SU-DHL-6 (cell line): Measurements from ENCODE around the gene NRN1.
A peak's percentile ranks its signal among the peaks of the same experiment; 100 is the strongest.

Experiments
- H2AFZ ChIP-seq: fragments of 200-600 bp; sonication (generic); 2 replicates; pipeline ENCODE4 v1.6.1; 2014; ENCODE audit warnings: low read depth, mild to moderate bottlenecking, moderate library complexity, mixed read lengths, antibody characterized with exemption, low read length; ENCODE audit not compliant: severe bottlenecking
- H3F3A ChIP-seq: fragments of 200-600 bp; shearing (Covaris generic); 2 replicates; pipeline ENCODE4 v1.6.0; 2016; ENCODE audit warnings: antibody characterized with exemption, mild to moderate bottlenecking; ENCODE audit not compliant: insufficient read depth
- H3K27ac ChIP-seq: fragments of 200-600 bp; sonication (generic); 2 replicates; pipeline ENCODE4 v1.5.1; 2016; ENCODE audit warnings: low read depth, mild to moderate bottlenecking, low read length, moderate library complexity, mixed read lengths
- H3K27me3 ChIP-seq: fragments of 200-600 bp; sonication (generic), shearing (Covaris generic); 2 replicates; pipeline ENCODE4 v1.6.0; 2014; ENCODE audit warnings: mild to moderate bottlenecking, low read length
- H3K36me3 ChIP-seq: fragments of 200-600 bp; sonication (generic); 2 replicates; pipeline ENCODE4 v1.6.1; 2014; ENCODE audit warnings: mild to moderate bottlenecking, low read length, mixed read lengths
- H3K4me2 ChIP-seq: fragments of 300-600, 200-600 bp; shearing (Covaris generic), sonication (generic); 2 replicates; pipeline ENCODE4 v1.6.0; 2014; ENCODE audit warnings: low read length, low read depth, mild to moderate bottlenecking; ENCODE audit not compliant: poor library complexity, severe bottlenecking
- H3K4me3 ChIP-seq: fragments of 200-600 bp; sonication (generic); 2 replicates; pipeline ENCODE4 v1.5.1; 2014; ENCODE audit warnings: antibody characterized with exemption, low read length, mild to moderate bottlenecking, mixed read lengths; ENCODE audit not compliant: insufficient read depth, poor library complexity, severe bottlenecking
- H3K79me2 ChIP-seq: fragments of 200-600 bp; sonication (generic); 2 replicates; pipeline ENCODE4 v1.6.1; 2014; ENCODE audit warnings: mild to moderate bottlenecking, low read length, moderate library complexity; ENCODE audit not compliant: insufficient read depth
- H3K9ac ChIP-seq: fragments of 200-600 bp; sonication (generic); 2 replicates; pipeline ENCODE4 v1.7.0; 2014; ENCODE audit warnings: mild to moderate bottlenecking, low read length
- H3K9me2 ChIP-seq: fragments of 200-600 bp; sonication (generic); replicated peaks from 2 replicates; pipeline ENCODE4 v1.6.1; 2014; ENCODE audit warnings: low read length; ENCODE audit not compliant: insufficient read depth
- H3K9me3 ChIP-seq: fragments of 200-600 bp; sonication (generic); 2 replicates; pipeline ENCODE4 v1.6.1; 2014; ENCODE audit warnings: low read length, mixed read lengths; ENCODE audit not compliant: insufficient read depth
- H4K20me1 ChIP-seq: fragments of 200-600 bp; sonication (generic); 2 replicates; pipeline ENCODE4 v1.6.1; 2014; ENCODE audit warnings: low read depth, mild to moderate bottlenecking, antibody characterized with exemption, low read length, moderate library complexity, mixed read lengths
- EZH2phosphoT487 ChIP-seq: fragments of 200-600 bp; sonication (generic), shearing (Covaris generic); conservative IDR thresholded peaks from 2 replicates; pipeline ENCODE4 v1.6.1; 2018; ENCODE audit warnings: mild to moderate bottlenecking, antibody characterized with exemption, low read length, moderate library complexity, mixed read lengths
- TF ChIP-seq, protein P1 (sequence below): fragments of 200-600 bp; sonication (generic); IDR thresholded peaks from one replicate; pipeline ENCODE4 v1.5.1; 2017; ENCODE audit warnings: antibody characterized with exemption, mild to moderate bottlenecking, low read length, moderate library complexity; ENCODE audit not compliant: insufficient read depth, poor library complexity, severe bottlenecking

The NRN1 gene

DNA sequence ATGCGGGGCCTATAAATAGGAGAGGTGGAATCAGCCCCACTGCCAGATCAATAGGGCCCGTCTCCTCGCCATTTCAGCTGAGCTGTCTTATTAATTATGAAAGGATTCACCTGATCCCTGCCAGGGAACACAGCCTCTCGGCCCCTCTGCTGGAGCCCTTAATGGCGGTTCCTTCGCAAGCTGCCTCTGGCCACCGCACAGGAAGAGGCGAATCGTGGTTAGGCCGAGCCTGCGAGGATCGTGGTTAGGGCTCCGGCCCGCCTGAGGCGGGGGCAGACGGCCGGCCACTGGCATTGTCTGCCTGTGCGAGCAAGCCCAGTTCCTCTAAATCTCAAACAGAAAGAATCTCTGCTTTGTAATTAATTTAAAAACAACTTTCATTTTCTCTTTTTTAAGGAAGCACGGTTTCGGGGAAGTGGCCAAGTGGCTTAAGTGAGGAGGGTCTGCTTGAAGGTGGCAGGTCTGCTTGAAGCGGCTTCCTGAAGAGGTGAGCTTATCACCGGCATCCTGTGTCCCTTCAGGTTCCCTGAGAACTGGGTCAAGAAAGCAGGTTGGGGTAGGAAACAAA lies 9.2 kb downstream of the NRN1 start:
- H3K27ac ChIP-seq, result no peak overlapping the region
- TF ChIP-seq, protein P1, sequence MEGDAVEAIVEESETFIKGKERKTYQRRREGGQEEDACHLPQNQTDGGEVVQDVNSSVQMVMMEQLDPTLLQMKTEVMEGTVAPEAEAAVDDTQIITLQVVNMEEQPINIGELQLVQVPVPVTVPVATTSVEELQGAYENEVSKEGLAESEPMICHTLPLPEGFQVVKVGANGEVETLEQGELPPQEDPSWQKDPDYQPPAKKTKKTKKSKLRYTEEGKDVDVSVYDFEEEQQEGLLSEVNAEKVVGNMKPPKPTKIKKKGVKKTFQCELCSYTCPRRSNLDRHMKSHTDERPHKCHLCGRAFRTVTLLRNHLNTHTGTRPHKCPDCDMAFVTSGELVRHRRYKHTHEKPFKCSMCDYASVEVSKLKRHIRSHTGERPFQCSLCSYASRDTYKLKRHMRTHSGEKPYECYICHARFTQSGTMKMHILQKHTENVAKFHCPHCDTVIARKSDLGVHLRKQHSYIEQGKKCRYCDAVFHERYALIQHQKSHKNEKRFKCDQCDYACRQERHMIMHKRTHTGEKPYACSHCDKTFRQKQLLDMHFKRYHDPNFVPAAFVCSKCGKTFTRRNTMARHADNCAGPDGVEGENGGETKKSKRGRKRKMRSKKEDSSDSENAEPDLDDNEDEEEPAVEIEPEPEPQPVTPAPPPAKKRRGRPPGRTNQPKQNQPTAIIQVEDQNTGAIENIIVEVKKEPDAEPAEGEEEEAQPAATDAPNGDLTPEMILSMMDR, result no peak
- TF ChIP-seq EZH2phosphoT487, result no peak
- no peaks in the 10 kb centered on the region for H3K79me2 ChIP-seq
- peak overlapping the region; percentile 9 for H3K4me2 ChIP-seq
- no peaks in the 10 kb centered on the region for H3K36me3 ChIP-seq
- H3K4me3 ChIP-seq, result no peak overlapping the region
- H4K20me1 ChIP-seq, result no peaks in the 10 kb centered on the region
- H3F3A ChIP-seq, result no peaks in the 10 kb centered on the region
- H3K27me3 ChIP-seq, result no peaks in the 10 kb centered on the region
- no peak overlapping the region for H3K9ac ChIP-seq
- H3K9me3 ChIP-seq, result no peaks in the 10 kb centered on the region
- no peak overlapping the region for H2AFZ ChIP-seq
- H3K9me2 ChIP-seq, result no peaks in the 10 kb centered on the region

DNA sequence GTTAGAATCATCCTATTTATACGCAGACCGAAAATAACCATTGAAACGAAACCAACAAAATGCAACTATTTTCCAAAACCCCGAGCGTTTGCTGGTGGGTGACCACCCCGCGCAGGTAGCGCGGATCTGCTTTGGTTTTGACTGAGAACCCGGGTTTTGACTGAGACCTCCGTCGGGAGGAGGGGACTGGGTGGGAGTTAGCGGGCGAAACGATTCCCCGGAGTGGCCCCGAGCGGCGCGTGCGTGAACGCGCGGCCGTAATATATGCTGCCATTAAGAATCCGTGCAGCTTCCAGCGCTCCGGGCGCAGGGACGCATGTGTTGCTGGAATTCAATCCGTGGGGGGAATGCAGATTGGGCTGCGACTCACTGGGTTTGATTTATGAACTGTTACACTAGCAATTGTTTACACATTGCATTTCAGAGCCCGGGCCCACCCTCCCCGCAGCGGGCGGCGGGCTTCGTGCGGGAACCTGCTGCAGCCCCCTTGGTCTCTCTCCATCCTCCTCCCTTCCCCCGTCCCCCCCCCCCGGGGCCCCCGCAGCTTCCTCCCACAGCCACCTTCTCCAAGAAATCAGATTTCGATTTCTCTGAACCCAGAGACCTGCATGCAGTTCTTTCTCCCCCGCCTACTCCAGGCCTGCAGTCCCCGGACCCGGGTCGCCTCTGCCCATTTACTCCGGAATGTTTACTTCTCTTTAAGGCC lies 9.9 kb downstream of the NRN1 start:
- Histone ChIP-seq H3K27me3 (no peaks in the 10 kb centered on the region), H2AFZ (no peak overlapping the region), H4K20me1 (no peaks in the 10 kb centered on the region), H3K4me2 (peak overlapping the region; percentile 9), H3K36me3 (no peaks in the 10 kb centered on the region), H3K4me3 (no peak overlapping the region), H3K27ac (no peak overlapping the region), H3K9ac (no peak overlapping the region), H3K79me2 (no peaks in the 10 kb centered on the region), H3K9me2 (no peaks in the 10 kb centered on the region), H3F3A (no peaks in the 10 kb centered on the region), H3K9me3 (no peaks in the 10 kb centered on the region)
- no peak for TF ChIP-seq EZH2phosphoT487
- TF ChIP-seq, protein P1, result no peak

DNA sequence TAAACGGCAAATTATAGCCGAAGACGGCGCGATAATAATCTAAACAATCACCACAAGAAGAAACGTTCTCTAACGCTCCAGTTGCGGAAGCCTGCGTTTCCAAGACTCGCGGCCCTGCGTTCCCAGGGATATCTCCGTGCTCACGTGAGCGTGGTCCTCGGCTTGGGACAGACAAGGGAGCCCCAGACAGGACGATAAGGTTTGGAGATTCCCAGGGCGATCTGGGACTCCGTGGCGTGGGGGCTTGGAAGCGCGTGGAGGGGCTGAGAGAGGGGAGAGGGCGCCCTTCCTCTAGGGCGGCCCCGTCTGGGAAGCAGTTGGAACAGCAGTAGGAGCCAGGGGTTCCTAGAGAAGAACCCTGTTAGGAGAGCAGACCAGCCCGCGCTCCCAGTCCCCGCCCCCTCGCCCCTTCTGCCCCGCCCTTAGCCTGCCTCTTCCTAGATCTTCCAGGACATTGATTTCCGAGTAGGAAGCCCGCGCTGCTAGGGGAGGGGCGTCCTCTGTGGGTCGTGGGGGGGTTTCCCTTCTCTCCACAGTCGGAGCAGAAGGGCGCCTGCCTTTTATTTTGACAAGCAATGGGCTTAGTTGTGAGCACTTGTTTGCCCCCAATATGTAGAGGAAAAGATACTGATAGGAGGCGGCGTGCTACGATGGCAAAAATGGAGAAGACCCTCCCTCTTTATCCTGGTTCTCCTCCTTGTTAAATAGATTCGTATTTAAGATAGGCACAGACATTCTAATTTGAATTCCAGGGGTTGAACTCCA lies 10.6 kb downstream of the NRN1 start:
- Histone ChIP-seq H4K20me1 (no peaks in the 10 kb centered on the region), H3K27ac (no peak overlapping the region), H3K9me3 (no peaks in the 10 kb centered on the region), H3K79me2 (no peaks in the 10 kb centered on the region), H2AFZ (no peak overlapping the region), H3K9me2 (no peaks in the 10 kb centered on the region), H3K36me3 (no peaks in the 10 kb centered on the region), H3K27me3 (no peaks in the 10 kb centered on the region), H3K9ac (no peak overlapping the region), H3K4me3 (no peak overlapping the region), H3F3A (no peaks in the 10 kb centered on the region), H3K4me2 (no peak overlapping the region)
- TF ChIP-seq, protein P1, result no peak
- no peak for TF ChIP-seq EZH2phosphoT487
